T47D (cell line): ENCODE results near the gene COG3.

Experiments
- DNase-seq, 2 experiments: peaks; one replicate each; pipeline versions ENCODE4 v3.0.0 to v3.0.0-alpha.2; 2011 to 2012; ENCODE audit warnings: low read depth in 1 of 2, low spot score in 1 of 2
- JUND ChIP-seq: IDR thresholded peaks from 2 replicates; pipeline ENCODE4 v1.6.1; 2012; ENCODE audit warnings: low read depth
- in situ Hi-C: cut with HindIII; loops from 2 replicates; pipeline ENCODE4 v1.10.0; 2016; ENCODE audit warnings: low sequenced_read_pairs, low pct_unique_long_range_greater_than_20kb

Gene COG3

GRCh38 chr13:45434556-45435371 lies 30.0 kb upstream of the COG3 start:
- TF ChIP-seq JUND = no peak
- no peak for DNase-seq
- in situ Hi-C loops = no loop called here

- TF ChIP-seq JUND = no peak
- no peak for DNase-seq
- in situ Hi-C loops = no loop called here
Measured at GRCh38 chr13:45436332-45436731, 28.4 kb upstream of the COG3 start.

GRCh38 chr13:45436953-45437352 lies 27.8 kb upstream of the COG3 start:
- in situ Hi-C loops = no loop called here
- no peak for TF ChIP-seq JUND

GRCh38 chr13:45437947-45438346 lies 26.8 kb upstream of the COG3 start:
- TF ChIP-seq JUND = no peak
- in situ Hi-C loops = no loop called here
- no peak for DNase-seq

More at GRCh38 chr13:45436953-45437352, 27.8 kb upstream of the COG3 start:
- DNase-seq = no peak

GRCh38 chr13:45439008-45439407 lies 25.7 kb upstream of the COG3 start:
- TF ChIP-seq JUND = no peak
- in situ Hi-C loops = no loop called here
- no peak for DNase-seq

GRCh38 chr13:45439781-45440462 lies 24.8 kb upstream of the COG3 start:
- in situ Hi-C loops = no loop called here
- no peak for TF ChIP-seq JUND
- no peak for DNase-seq

GRCh38 chr13:45441633-45442032 lies 23.1 kb upstream of the COG3 start:
- in situ Hi-C loops = no loop called here
- TF ChIP-seq JUND = no peak
- no peak for DNase-seq

- DNase-seq = no peak
- no peak for TF ChIP-seq JUND
- in situ Hi-C loops = no loop called here
Measured at GRCh38 chr13:45445053-45445452, 19.7 kb upstream of the COG3 start.

GRCh38 chr13:45446181-45446580 lies 18.6 kb upstream of the COG3 start:
- DNase-seq = no peak

GRCh38 chr13:45447050-45447661 lies 17.6 kb upstream of the COG3 start:
- no peak for DNase-seq
- no peak for TF ChIP-seq JUND
- in situ Hi-C loops = no loop called here

More at GRCh38 chr13:45446181-45446580, 18.6 kb upstream of the COG3 start:
- TF ChIP-seq JUND = no peak
- in situ Hi-C loops = no loop called here

GRCh38 chr13:45448965-45449559 lies 15.7 kb upstream of the COG3 start:
- in situ Hi-C loops = no loop called here
- TF ChIP-seq JUND = no peak
- no peak for DNase-seq

GRCh38 chr13:45451282-45451681 lies 13.5 kb upstream of the COG3 start:
- in situ Hi-C loops = no loop called here
- DNase-seq = no peak
- no peak for TF ChIP-seq JUND

- DNase-seq = no peak
- TF ChIP-seq JUND = no peak
- in situ Hi-C loops = no loop called here
Measured at GRCh38 chr13:45454204-45454603, 10.5 kb upstream of the COG3 start.
